DOHH2 (cell line): Measurements from ENCODE around the gene CFAP221.

Experiments used
- EZH2phosphoT487 ChIP-seq: fragments of 200-600 bp; sonication (generic); IDR thresholded peaks from 2 replicates; pipeline ENCODE4 v1.6.1; 2017; ENCODE audit warnings: borderline replicate concordance, mild to moderate bottlenecking, antibody characterized with exemption, low read length, moderate library complexity, mixed read lengths
- TF ChIP-seq, protein P1 (sequence below): fragments of 200-600 bp; sonication (generic); IDR thresholded peaks from one replicate; pipeline ENCODE4 v1.5.1; 2014; ENCODE audit warnings: antibody characterized with exemption, mild to moderate bottlenecking, low read depth, low read length; ENCODE audit not compliant: poor library complexity, severe bottlenecking

DNA sequence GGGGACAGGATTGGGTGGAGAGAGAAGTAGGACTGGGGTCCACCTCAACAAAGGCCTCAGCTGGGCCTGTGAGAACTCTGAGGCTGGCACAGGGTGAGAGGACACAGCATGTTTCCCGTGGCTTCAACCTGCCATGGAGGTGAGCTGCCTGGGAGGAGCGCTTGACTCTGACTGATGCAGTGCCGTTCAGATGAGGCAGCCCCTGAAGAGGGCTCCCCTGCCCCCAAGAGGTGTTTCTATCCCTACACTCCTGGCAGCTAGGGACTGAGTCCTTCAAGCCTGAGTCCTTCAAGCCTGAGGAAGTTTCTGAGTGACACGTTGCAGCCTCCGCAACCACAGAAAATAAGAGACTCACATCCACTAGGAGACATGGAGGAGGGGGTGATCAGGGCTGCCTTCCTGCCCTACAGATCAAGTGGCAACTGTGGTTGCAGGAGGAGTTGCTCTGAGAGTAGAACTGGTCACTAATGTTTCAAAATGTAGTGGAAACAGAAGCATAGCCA is 85.1 kb downstream of the CFAP221 start:
- TF ChIP-seq, protein P1, sequence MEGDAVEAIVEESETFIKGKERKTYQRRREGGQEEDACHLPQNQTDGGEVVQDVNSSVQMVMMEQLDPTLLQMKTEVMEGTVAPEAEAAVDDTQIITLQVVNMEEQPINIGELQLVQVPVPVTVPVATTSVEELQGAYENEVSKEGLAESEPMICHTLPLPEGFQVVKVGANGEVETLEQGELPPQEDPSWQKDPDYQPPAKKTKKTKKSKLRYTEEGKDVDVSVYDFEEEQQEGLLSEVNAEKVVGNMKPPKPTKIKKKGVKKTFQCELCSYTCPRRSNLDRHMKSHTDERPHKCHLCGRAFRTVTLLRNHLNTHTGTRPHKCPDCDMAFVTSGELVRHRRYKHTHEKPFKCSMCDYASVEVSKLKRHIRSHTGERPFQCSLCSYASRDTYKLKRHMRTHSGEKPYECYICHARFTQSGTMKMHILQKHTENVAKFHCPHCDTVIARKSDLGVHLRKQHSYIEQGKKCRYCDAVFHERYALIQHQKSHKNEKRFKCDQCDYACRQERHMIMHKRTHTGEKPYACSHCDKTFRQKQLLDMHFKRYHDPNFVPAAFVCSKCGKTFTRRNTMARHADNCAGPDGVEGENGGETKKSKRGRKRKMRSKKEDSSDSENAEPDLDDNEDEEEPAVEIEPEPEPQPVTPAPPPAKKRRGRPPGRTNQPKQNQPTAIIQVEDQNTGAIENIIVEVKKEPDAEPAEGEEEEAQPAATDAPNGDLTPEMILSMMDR: no peak
- TF ChIP-seq EZH2phosphoT487: no peak
